Neural crest cell (in vitro differentiated cells): ENCODE measurements around the gene UBXN11. TPM values are rescaled to one million over a fixed set of nuclear protein-coding genes. Genes with fewer than 3 reads are reported as not detected.

Experiments
- DNase-seq: peaks from one replicate; pipeline ENCODE4 v3.0.0; 2021; ENCODE audit warnings: low read depth, mixed read lengths, low spot score
- H3K27ac Mint-ChIP-seq: one replicate; pipeline ENCODE4 v1.8.0; 2021; ENCODE audit warnings: mild to moderate bottlenecking, mixed read lengths; ENCODE audit not compliant: unreplicated experiment
- H3K27me3 Mint-ChIP-seq: 2 replicates; pipeline ENCODE4 v1.8.0; 2021; ENCODE audit warnings: low read depth, mild to moderate bottlenecking, mixed read lengths
- H3K36me3 Mint-ChIP-seq: 2 replicates; pipeline ENCODE4 v1.8.0; 2021; ENCODE audit warnings: low read depth, mild to moderate bottlenecking, mixed read lengths
- H3K4me1 Mint-ChIP-seq: 2 replicates; pipeline ENCODE4 v1.8.0; 2021; ENCODE audit warnings: mixed read lengths
- H3K4me3 Mint-ChIP-seq: one replicate; pipeline ENCODE4 v1.8.0; 2021; ENCODE audit warnings: mild to moderate bottlenecking, mixed read lengths
- H3K9me3 Mint-ChIP-seq: 2 replicates; pipeline ENCODE4 v1.8.0; 2021; ENCODE audit warnings: mixed read lengths
- CTCF ChIP-seq: fragments of 200-600 bp; sonication (generic); conservative IDR thresholded peaks from 2 replicates; pipeline ENCODE4 v1.5.0; 2021; ENCODE audit warnings: antibody characterized with exemption, mild to moderate bottlenecking
- total RNA-seq: library from RNA; stranded (reverse); gene quantifications from 2 replicates; pipeline ENCODE4 v1.2.1, GENCODE V29; 2021

Gene UBXN11
- total RNA-seq, 1 donor from 2014 or later = 35.5 TPM

GRCh38 chr1:26288311-26288941 lies 18.0 kb downstream of the UBXN11 start:
- DNase-seq = no peak
- H3K9me3 Mint-ChIP-seq = no peaks in the 10 kb centered on the region
- peak overlapping the region; percentile 0 for H3K4me3 Mint-ChIP-seq
- H3K36me3 Mint-ChIP-seq = no peaks in the 10 kb centered on the region
- H3K27me3 Mint-ChIP-seq = no peaks in the 10 kb centered on the region
- peaks cover 62% of the 10 kb centered on the region for H3K4me1 Mint-ChIP-seq
- peak overlapping the region; percentile 20 for H3K27ac Mint-ChIP-seq
- TF ChIP-seq CTCF = no peak

- Mint-ChIP-seq H3K4me3 (no peak overlapping the region), H3K27me3 (no peaks in the 10 kb centered on the region), H3K4me1 (peaks cover 65% of the 10 kb centered on the region), H3K27ac (peak overlapping the region; percentile 20), H3K9me3 (no peaks in the 10 kb centered on the region), H3K36me3 (no peaks in the 10 kb centered on the region)
- no peak for DNase-seq
- no peak for TF ChIP-seq CTCF
Observed at GRCh38 chr1:26287811-26288210, 18.6 kb downstream of the UBXN11 start.

- Mint-ChIP-seq H3K9me3 (no peaks in the 10 kb centered on the region), H3K27me3 (no peaks in the 10 kb centered on the region), H3K4me1 (peaks cover 65% of the 10 kb centered on the region), H3K27ac (no peak overlapping the region), H3K4me3 (peak overlapping the region; percentile 3), H3K36me3 (no peaks in the 10 kb centered on the region)
- no peak for DNase-seq
- no peak for TF ChIP-seq CTCF
Observed at GRCh38 chr1:26287033-26287711, 19.3 kb downstream of the UBXN11 start.

GRCh38 chr1:26286064-26286416 lies 20.4 kb downstream of the UBXN11 start:
- TF ChIP-seq CTCF = no peak
- Mint-ChIP-seq H3K27me3 (peaks cover 4% of the 10 kb centered on the region), H3K4me1 (peaks cover 67% of the 10 kb centered on the region), H3K27ac (no peak overlapping the region), H3K36me3 (peaks cover 2% of the 10 kb centered on the region), H3K9me3 (no peaks in the 10 kb centered on the region), H3K4me3 (peak overlapping the region; percentile 19)
- DNase-seq = no peak

- TF ChIP-seq CTCF = peak; percentile 55
- Mint-ChIP-seq H3K27me3 (peaks cover 5% of the 10 kb centered on the region), H3K27ac (no peak overlapping the region), H3K4me1 (peaks cover 66% of the 10 kb centered on the region), H3K4me3 (peak overlapping the region; percentile 78), H3K9me3 (no peaks in the 10 kb centered on the region), H3K36me3 (peaks cover 4% of the 10 kb centered on the region)
- DNase-seq = peak; percentile 56
Observed at GRCh38 chr1:26285366-26286063, 20.9 kb downstream of the UBXN11 start.
